NT2/D1 (cell line): ENCODE measurements around the gene DNAJC18.
A peak's percentile ranks its signal among the peaks of the same experiment; 100 is the strongest.
"Not testable (repeated sequence)": the region's sequence is repeated elsewhere in the genome, so short reads cannot be mapped to it uniquely, and the experiment has no call there.

ENCODE experiments used
- DNase-seq: peaks from one replicate; pipeline ENCODE4 v3.0.0-alpha.2; 2011; ENCODE audit warnings: low read depth, low spot score
- H3K27me3 ChIP-seq: 2 replicates; pipeline ENCODE4 v1.6.0; 2011; ENCODE audit warnings: mild to moderate bottlenecking; ENCODE audit not compliant: insufficient read length, insufficient read depth
- H3K36me3 ChIP-seq: 2 replicates; pipeline ENCODE4 v1.6.1; 2011; ENCODE audit warnings: mild to moderate bottlenecking, low read length, mixed read lengths; ENCODE audit not compliant: insufficient read depth, insufficient read length
- H3K4me1 ChIP-seq: 2 replicates; pipeline ENCODE4 v1.5.1; 2011; ENCODE audit not compliant: insufficient read depth, insufficient read length
- H3K4me3 ChIP-seq: 2 replicates; pipeline ENCODE4 v1.5.1; 2011; ENCODE audit warnings: low read depth; ENCODE audit not compliant: insufficient read length
- H3K9ac ChIP-seq: 2 replicates; pipeline ENCODE4 v1.6.0; 2011; ENCODE audit warnings: low read depth; ENCODE audit not compliant: insufficient read length
- H3K9me3 ChIP-seq: 2 replicates; pipeline ENCODE4 v1.5.1; 2011; ENCODE audit warnings: mild to moderate bottlenecking, low read length; ENCODE audit not compliant: insufficient read depth
- SUZ12 ChIP-seq: IDR thresholded peaks from 2 replicates; pipeline ENCODE4 v1.6.1; 2011; ENCODE audit not compliant: insufficient read length, insufficient read depth; ENCODE audit errors: extremely low read depth
- YY1 ChIP-seq: IDR thresholded peaks from 2 replicates; pipeline ENCODE4 v1.6.1; 2011; ENCODE audit not compliant: insufficient read length, insufficient read depth
- ZNF274 ChIP-seq: IDR thresholded peaks from 2 replicates; pipeline ENCODE4 v1.6.1; 2011; ENCODE audit warnings: mild to moderate bottlenecking, low read depth, low read length

DNAJC18 gene

GRCh38 chr5:139451176-139451575 is 11.9 kb upstream of the DNAJC18 start:
- no peak for TF ChIP-seq YY1
- no peak for TF ChIP-seq ZNF274
- TF ChIP-seq SUZ12 = no peak
- no peak for DNase-seq

GRCh38 chr5:139446956-139447779 is 7.8 kb upstream of the DNAJC18 start:
- Histone ChIP-seq H3K4me3 (no peak overlapping the region), H3K27me3 (no peaks in the 10 kb centered on the region)
- TF ChIP-seq YY1 (no peak), ZNF274 (no peak), SUZ12 (no peak)

More at GRCh38 chr5:139451176-139451575, 11.9 kb upstream of the DNAJC18 start:
- Histone ChIP-seq H3K27me3 (no peaks in the 10 kb centered on the region), H3K9ac (no peak overlapping the region), H3K9me3 (no peaks in the 10 kb centered on the region), H3K4me3 (no peak overlapping the region), H3K36me3 (peaks cover 24% of the 10 kb centered on the region), H3K4me1 (no peaks in the 10 kb centered on the region)

GRCh38 chr5:139445325-139446170 is 6.2 kb upstream of the DNAJC18 start:
- Histone ChIP-seq H3K4me1 (no peaks in the 10 kb centered on the region), H3K9me3 (no peaks in the 10 kb centered on the region), H3K27me3 (no peaks in the 10 kb centered on the region), H3K9ac (no peak overlapping the region), H3K36me3 (peaks cover 4% of the 10 kb centered on the region), H3K4me3 (no peak overlapping the region)
- TF ChIP-seq YY1 = no peak
- TF ChIP-seq SUZ12 = no peak
- no peak for TF ChIP-seq ZNF274
- no peak for DNase-seq

More at GRCh38 chr5:139446956-139447779, 7.8 kb upstream of the DNAJC18 start:
- H3K4me1 ChIP-seq = no peaks in the 10 kb centered on the region
- H3K9me3 ChIP-seq = no peaks in the 10 kb centered on the region
- no peak overlapping the region for H3K9ac ChIP-seq
- H3K36me3 ChIP-seq = peaks cover 16% of the 10 kb centered on the region
- DNase-seq = no peak

- Histone ChIP-seq H3K4me3 (no peak overlapping the region), H3K27me3 (no peaks in the 10 kb centered on the region), H3K36me3 (peaks cover 4% of the 10 kb centered on the region), H3K9ac (no peak overlapping the region), H3K4me1 (no peaks in the 10 kb centered on the region), H3K9me3 (no peaks in the 10 kb centered on the region)
- DNase-seq = no peak
- TF ChIP-seq ZNF274 (no peak), SUZ12 (no peak), YY1 (no peak)
Measured at GRCh38 chr5:139443831-139444453, 4.6 kb upstream of the DNAJC18 start.

- H3K4me3 ChIP-seq, H3K9ac ChIP-seq, H3K36me3 ChIP-seq, H3K4me1 ChIP-seq, DNase-seq, H3K27me3 ChIP-seq, H3K9me3 ChIP-seq: not testable (repeated sequence)
Measured at GRCh38 chr5:139440416-139440815, 1.1 kb upstream of the DNAJC18 start.

GRCh38 chr5:139438707-139439012 is 665 bp downstream of the DNAJC18 start:
- peak overlapping the region; percentile 84 for H3K4me3 ChIP-seq
- peak overlapping the region; percentile 2 for H3K9ac ChIP-seq
- H3K27me3 ChIP-seq = no peaks in the 10 kb centered on the region
- peaks cover 5% of the 10 kb centered on the region for H3K36me3 ChIP-seq
- no peaks in the 10 kb centered on the region for H3K9me3 ChIP-seq
- TF ChIP-seq YY1 (no peak), SUZ12 (no peak), ZNF274 (no peak)
- no peaks in the 10 kb centered on the region for H3K4me1 ChIP-seq
- no peak for DNase-seq

- Histone ChIP-seq H3K27me3 (no peaks in the 10 kb centered on the region), H3K9ac (no peak overlapping the region), H3K4me1 (no peaks in the 10 kb centered on the region), H3K9me3 (no peaks in the 10 kb centered on the region), H3K36me3 (peaks cover 8% of the 10 kb centered on the region), H3K4me3 (no peak overlapping the region)
- DNase-seq = no peak
- no peak for TF ChIP-seq YY1
- TF ChIP-seq ZNF274 = no peak
- no peak for TF ChIP-seq SUZ12
Measured at GRCh38 chr5:139435676-139436075, 3.6 kb downstream of the DNAJC18 start.
